LNCaP clone FGC (cell line): Measurements from ENCODE around the gene TTC33.

Experiments
- DNase-seq: peaks from one replicate; pipeline ENCODE4 v3.0.0-alpha.2; 2011; ENCODE audit warnings: low read depth
- H3K4me3 ChIP-seq: 2 replicates; pipeline ENCODE4 v1.5.1; 2011; ENCODE audit warnings: mild to moderate bottlenecking, low read depth, low read length, control low read depth
- TF ChIP-seq, protein P1 (sequence below): IDR thresholded peaks from 2 replicates; pipeline ENCODE4 v1.5.1; 2012; ENCODE audit warnings: mild to moderate bottlenecking; ENCODE audit not compliant: control insufficient read depth, insufficient read depth; ENCODE audit errors: extremely low read depth

The TTC33 gene

DNA sequence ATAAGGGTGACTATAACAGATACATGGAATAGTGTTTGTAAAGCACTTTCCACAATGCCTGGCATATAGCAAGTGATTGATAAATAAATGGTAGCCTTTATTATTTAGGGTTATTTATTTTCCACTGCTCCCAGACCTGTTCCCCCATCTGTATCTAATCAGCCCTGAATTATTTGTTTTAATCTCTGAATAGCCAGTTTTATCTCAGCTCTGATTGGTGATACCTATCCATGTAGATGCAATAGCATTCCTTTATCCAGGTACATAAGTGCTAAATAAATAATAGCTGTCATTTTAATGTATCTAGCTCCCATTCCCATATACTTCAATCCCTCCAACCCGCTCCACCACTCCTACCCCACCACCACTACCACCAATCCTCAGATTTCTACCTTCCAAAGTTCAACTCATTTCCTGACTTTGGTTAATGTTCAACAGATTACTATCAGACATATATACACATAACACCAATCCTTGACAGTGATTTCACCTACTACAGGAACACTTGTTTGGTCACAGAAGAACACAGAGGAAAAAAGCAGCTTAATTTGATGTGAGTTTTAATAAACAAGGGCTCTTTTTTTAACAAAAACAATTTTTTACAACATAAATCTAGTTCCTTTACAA, 28.4 kb upstream of the TTC33 start:
- no peak for DNase-seq
- TF ChIP-seq, protein P1, sequence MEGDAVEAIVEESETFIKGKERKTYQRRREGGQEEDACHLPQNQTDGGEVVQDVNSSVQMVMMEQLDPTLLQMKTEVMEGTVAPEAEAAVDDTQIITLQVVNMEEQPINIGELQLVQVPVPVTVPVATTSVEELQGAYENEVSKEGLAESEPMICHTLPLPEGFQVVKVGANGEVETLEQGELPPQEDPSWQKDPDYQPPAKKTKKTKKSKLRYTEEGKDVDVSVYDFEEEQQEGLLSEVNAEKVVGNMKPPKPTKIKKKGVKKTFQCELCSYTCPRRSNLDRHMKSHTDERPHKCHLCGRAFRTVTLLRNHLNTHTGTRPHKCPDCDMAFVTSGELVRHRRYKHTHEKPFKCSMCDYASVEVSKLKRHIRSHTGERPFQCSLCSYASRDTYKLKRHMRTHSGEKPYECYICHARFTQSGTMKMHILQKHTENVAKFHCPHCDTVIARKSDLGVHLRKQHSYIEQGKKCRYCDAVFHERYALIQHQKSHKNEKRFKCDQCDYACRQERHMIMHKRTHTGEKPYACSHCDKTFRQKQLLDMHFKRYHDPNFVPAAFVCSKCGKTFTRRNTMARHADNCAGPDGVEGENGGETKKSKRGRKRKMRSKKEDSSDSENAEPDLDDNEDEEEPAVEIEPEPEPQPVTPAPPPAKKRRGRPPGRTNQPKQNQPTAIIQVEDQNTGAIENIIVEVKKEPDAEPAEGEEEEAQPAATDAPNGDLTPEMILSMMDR, result no peak
- no peak overlapping the region for H3K4me3 ChIP-seq

DNA sequence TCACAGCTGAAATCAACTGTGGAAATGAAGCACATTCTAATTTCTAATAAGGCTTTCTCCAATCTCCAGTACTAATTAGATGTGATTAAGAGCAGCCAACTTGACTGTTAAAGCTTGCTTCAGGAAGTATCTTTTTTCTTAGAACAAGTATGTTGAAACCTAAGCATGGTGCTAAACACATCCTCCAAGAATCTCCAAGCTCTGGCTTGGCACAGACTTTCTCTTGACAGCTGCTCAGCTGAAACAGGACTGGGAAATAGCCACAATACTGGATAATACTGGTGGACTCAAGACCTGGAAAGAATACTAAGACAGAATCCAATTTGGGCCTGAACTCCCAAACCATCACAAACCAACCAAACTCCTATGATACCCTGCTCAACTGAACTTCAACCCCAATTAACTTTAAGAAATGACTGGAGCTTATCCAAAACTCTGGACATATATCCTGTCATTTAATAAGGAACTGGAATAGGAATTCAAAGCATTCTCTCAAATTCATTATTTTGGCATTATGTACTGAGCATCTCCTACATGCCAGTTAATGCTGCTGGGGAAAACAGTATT, 26.2 kb upstream of the TTC33 start:
- no peak for DNase-seq
- no peak overlapping the region for H3K4me3 ChIP-seq
- TF ChIP-seq, protein P1, result no peak

DNA sequence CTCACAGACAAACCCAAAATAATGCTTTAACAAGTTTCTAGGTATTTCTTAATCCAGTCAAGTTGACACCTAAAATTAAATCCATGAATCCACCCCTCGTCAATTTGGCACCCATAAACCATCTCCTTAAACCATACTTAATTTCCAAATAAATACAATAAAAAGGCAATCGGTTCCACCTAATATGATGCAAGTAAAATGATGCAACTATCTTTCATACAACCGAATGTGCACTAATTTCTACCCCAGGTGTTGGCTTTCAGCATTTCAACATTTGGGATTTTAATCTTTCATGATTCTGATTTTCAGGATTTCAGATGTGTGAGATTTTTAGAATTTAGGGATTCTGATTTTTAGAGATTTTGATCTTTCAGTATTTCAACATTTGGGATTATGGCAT, 25.1 kb upstream of the TTC33 start:
- H3K4me3 ChIP-seq, result no peak overlapping the region
- DNase-seq, result no peak
- TF ChIP-seq, protein P1, result no peak

DNA sequence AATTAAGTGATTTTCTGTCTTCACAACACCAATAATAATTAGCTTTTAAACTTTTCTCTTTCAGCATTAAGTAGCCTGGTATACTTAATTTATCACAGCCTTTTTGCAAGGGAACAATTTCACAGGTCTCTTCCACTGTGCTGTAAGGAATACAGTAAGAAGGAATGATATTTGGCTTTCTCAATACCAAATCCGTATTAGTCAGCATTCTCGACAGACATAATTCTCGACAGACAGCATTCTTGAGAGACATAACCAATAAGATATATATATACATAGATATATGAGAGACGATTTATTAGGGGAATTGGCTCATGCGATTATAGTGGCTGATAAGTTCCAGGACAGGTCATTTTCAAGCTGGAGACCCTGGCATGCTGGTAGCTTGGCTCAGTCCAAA, 24.4 kb upstream of the TTC33 start:
- TF ChIP-seq, protein P1, result no peak
- H3K4me3 ChIP-seq, result no peak overlapping the region
- DNase-seq, result no peak

DNA sequence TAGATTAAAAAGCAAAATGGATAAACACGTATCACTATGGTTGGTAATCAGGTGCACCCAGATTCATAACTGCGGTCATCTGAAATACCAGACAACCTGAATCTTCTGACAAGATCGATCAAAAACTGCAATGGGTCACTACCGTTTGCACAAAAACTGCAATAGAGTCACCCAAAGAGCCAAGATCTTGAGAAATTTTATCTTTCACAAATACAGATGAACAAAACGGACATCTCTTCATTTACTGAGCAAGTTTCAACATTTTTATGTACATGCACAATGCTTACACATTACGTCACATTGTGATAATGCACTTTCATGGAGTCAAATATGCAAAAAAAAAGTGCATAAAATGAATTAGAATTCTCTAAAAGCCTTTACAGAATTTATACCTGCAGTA, 23.8 kb upstream of the TTC33 start:
- TF ChIP-seq, protein P1, result no peak
- DNase-seq, result no peak
- no peak overlapping the region for H3K4me3 ChIP-seq

DNA sequence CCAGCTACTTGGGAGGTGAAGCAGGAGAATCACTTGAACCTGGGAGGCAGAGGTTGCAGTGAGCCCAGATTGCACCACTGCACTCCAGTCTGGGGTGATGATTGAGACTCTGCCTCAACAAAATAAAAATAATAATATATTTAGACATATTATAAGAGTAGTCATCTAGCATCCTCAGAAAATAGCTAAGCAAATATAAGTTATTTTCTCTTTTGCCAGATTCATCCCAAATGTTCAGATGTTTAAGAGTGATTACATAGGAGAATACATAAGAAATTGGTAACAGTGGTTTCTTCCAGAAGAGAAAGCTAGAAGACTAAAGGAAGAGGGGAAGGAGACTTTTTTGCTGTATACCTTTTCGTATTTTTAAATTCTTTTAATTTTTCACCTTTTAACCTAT, 22.4 kb upstream of the TTC33 start:
- TF ChIP-seq, protein P1, result no peak
- no peak overlapping the region for H3K4me3 ChIP-seq
- no peak for DNase-seq

DNA sequence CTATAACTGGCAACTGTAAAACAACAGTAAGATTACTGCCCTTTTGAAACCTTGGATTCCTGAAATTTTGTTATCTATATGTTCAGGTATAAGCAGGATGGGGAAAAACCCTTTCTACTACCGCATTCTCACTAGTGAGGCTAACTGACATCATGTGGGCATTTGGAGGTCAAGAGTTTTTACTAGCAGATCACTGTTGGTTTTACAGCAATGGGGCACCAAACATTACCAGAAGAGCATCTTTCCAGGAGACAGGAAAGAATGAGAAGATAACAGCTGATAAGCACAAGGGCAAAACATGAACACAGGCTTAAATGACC, 20.9 kb upstream of the TTC33 start:
- peak overlapping the region; percentile 30 for H3K4me3 ChIP-seq
- TF ChIP-seq, protein P1, result no peak
- DNase-seq, result no peak
